Endothelial cell of umbilical vein (primary cell): ENCODE data around the gene PPBP. TPM values are rescaled to one million over a fixed set of nuclear protein-coding genes. Genes with fewer than 3 reads are reported as not detected.

Source experiments
- BruUV-seq: library from RNA; stranded (reverse); fragments of 400-500 nt; replicated peaks from 2 replicates; lab custom pipeline; 2021; lab: Mats Ljungman, UMichigan
- CTCF ChIA-PET: fragments of 300-600, 350-600 bp; sonication (Branson Sonifier 250); formaldehyde crosslinking; loops from one replicate; lab custom pipeline; 2021; ENCODE audit warnings: antibody characterized with exemption, inconsistent platforms; lab: Charles Lee
- POLR2A ChIA-PET: fragments of 300-600, 350-600 bp; sonication (Branson Sonifier 250); formaldehyde crosslinking; loops from one replicate; lab custom pipeline; 2021; ENCODE audit warnings: antibody characterized with exemption, inconsistent platforms; lab: Charles Lee
- DNase-seq: peaks from one replicate; pipeline ENCODE4 v3.0.0-alpha.2; 2011; ENCODE audit warnings: low read depth, low spot score
- FAIRE-seq: peaks from 2 replicates; lab custom pipeline; 2011; peaks lifted over from hg19 to GRCh38; lab: Jason Lieb, UNC
- H2AFZ ChIP-seq: 2 replicates; pipeline ENCODE4 v1.6.0; 2012; ENCODE audit warnings: low read depth, low read length, control low read depth, inconsistent platforms
- H3K27ac ChIP-seq: 2 replicates; pipeline ENCODE4 v1.5.1; 2011; ENCODE audit warnings: low read depth, mild to moderate bottlenecking, control low read depth, low read length, moderate library complexity; ENCODE audit not compliant: insufficient read depth
- H3K27me3 ChIP-seq, 2 experiments: 2 replicates each; pipeline versions ENCODE4 v1.6.0 to v1.6.1; 2011; ENCODE audit warnings: low read length in 2 of 2, mixed read lengths in 1 of 2; ENCODE audit not compliant: control insufficient read depth in 2 of 2, insufficient read depth in 2 of 2
- H3K36me3 ChIP-seq, 2 experiments: 2 replicates in 1 of 2; 3 replicates in 1 of 2; pipeline ENCODE4 v1.5.1; 2011; ENCODE audit warnings: low read length in 2 of 2, mild to moderate bottlenecking in 1 of 2, moderate library complexity in 1 of 2; ENCODE audit not compliant: control insufficient read depth in 2 of 2, insufficient read depth in 2 of 2; ENCODE audit errors: extremely low read depth in 1 of 2
- H3K4me1 ChIP-seq: 3 replicates; pipeline ENCODE4 v1.5.1; 2011; ENCODE audit warnings: mild to moderate bottlenecking, low read length; ENCODE audit not compliant: control insufficient read depth, insufficient read depth; ENCODE audit errors: extremely low read depth
- H3K4me2 ChIP-seq: 2 replicates; pipeline ENCODE4 v1.6.1; 2011; ENCODE audit warnings: low read length, control low read depth, mixed read lengths; ENCODE audit not compliant: insufficient read depth
- H3K4me3 ChIP-seq, 3 experiments: fragments of 200-600 bp in 1 of 3; sonication (generic), shearing (Covaris generic) in 1 of 3; replicated peaks in 1 of 3; 2 replicates each; pipeline ENCODE4 v1.5.1; 2011 to 2016; ENCODE audit warnings: control low read depth in 3 of 3, low read length in 3 of 3, mild to moderate bottlenecking in 2 of 3, inconsistent platforms in 1 of 3, low read depth in 1 of 3, moderate library complexity in 1 of 3; ENCODE audit not compliant: insufficient read depth in 1 of 3
- H3K79me2 ChIP-seq: 2 replicates; pipeline ENCODE4 v1.6.0; 2012; ENCODE audit warnings: low read length, inconsistent platforms; ENCODE audit not compliant: control insufficient read depth, insufficient read depth
- H3K9ac ChIP-seq: replicated peaks from 2 replicates; pipeline ENCODE3; 2011; ENCODE audit warnings: low read length, control low read depth; ENCODE audit not compliant: insufficient read depth; ENCODE audit errors: extremely low read depth
- H3K9me1 ChIP-seq: replicated peaks from 3 replicates; pipeline ENCODE4 v1.6.0; 2011; ENCODE audit warnings: mild to moderate bottlenecking, low read length; ENCODE audit not compliant: control insufficient read depth, insufficient read depth; ENCODE audit errors: extremely low read depth
- H3K9me3 ChIP-seq: replicated peaks from 2 replicates; pipeline ENCODE4 v1.5.1; 2012; ENCODE audit warnings: low read length, inconsistent platforms; ENCODE audit not compliant: control insufficient read depth, insufficient read depth
- H4K20me1 ChIP-seq: replicated peaks from 2 replicates; pipeline ENCODE3; 2011; ENCODE audit warnings: mild to moderate bottlenecking, low read length; ENCODE audit not compliant: control insufficient read depth, insufficient read depth; ENCODE audit errors: extremely low read depth
- EZH2 ChIP-seq: IDR thresholded peaks from 2 replicates; pipeline ENCODE4 v1.6.1; 2012; ENCODE audit warnings: borderline replicate concordance, low read depth, mild to moderate bottlenecking, moderate library complexity, low read length, inconsistent platforms; ENCODE audit not compliant: severe bottlenecking
- FOS ChIP-seq: IDR thresholded peaks from 2 replicates; pipeline ENCODE4 v1.6.1; 2011; ENCODE audit warnings: mild to moderate bottlenecking, low read length, moderate library complexity, borderline replicate concordance; ENCODE audit not compliant: insufficient read depth
- GATA2 ChIP-seq: IDR thresholded peaks from 2 replicates; pipeline ENCODE4 v1.7.0; 2011; ENCODE audit warnings: low read depth, mild to moderate bottlenecking, moderate library complexity, mixed read lengths, low read length; ENCODE audit not compliant: insufficient read length, insufficient read depth
- JUN ChIP-seq: IDR thresholded peaks from 2 replicates; pipeline ENCODE4 v1.6.1; 2011; ENCODE audit warnings: borderline replicate concordance, low read depth; ENCODE audit not compliant: insufficient read length, insufficient read depth
- MYC ChIP-seq: IDR thresholded peaks from one replicate; pipeline ENCODE4 v1.6.1; 2011; ENCODE audit warnings: mild to moderate bottlenecking, low read depth, low read length
- POLR2A ChIP-seq: IDR thresholded peaks from 2 replicates; pipeline ENCODE4 v1.6.1; 2012; ENCODE audit warnings: low read depth, mild to moderate bottlenecking, control low read depth, low read length
- POLR2AphosphoS5 ChIP-seq: IDR thresholded peaks from 2 replicates; pipeline ENCODE4 v1.6.1; 2012; ENCODE audit warnings: low read depth, mild to moderate bottlenecking, control low read depth, low read length, moderate library complexity; ENCODE audit not compliant: insufficient read depth
- dilution Hi-C: fragments of 300-500 bp; cut with MboI; formaldehyde crosslinking; loops from one replicate; pipeline ENCODE4 v1.15.0; 2019; ENCODE audit warnings: low sequenced_read_pairs; ENCODE audit not compliant: extremely low pct_ligation_motif_present
- intact Hi-C: fragments of 100-400 bp; cut with micrococcal nuclease; formaldehyde crosslinking; loops from one replicate; pipeline ENCODE4 v1.10.0; 2022
- polyA plus RNA-seq, 4 experiments: library from polyadenylated mRNA; depleted of rRNA in 3 of 4; stranded (reverse) in 3 of 4; unstranded in 1 of 4; fragments of >200 nt; gene quantifications; 2 replicates each; pipeline versions ENCODE4 v1.2.1 to v1.2.3, GENCODE V29; 2011 to 2012; ENCODE audit warnings: missing spikeins in 1 of 4
- total RNA-seq: library from RNA; stranded (reverse); gene quantifications from 2 replicates; pipeline ENCODE4 v1.2.3, GENCODE V29; 2021
- TF ChIP-seq, protein P1 (sequence below), 2 donors: IDR thresholded peaks; 1 replicate in 1 of 2; 2 replicates in 1 of 2; pipeline ENCODE4 v1.5.1; 2011; ENCODE audit warnings: low read length in 2 of 2, mild to moderate bottlenecking in 2 of 2, moderate library complexity in 2 of 2, control low read depth in 1 of 2, inconsistent platforms in 1 of 2, low read depth in 1 of 2; ENCODE audit not compliant: insufficient read depth in 1 of 2; ENCODE audit errors: extremely low read depth in 1 of 2
- TF ChIP-seq, protein P2 (sequence below): IDR thresholded peaks from 2 replicates; pipeline ENCODE4 v1.6.1; 2011; ENCODE audit not compliant: insufficient read depth, insufficient read length

Gene PPBP
- total and polyA plus RNA-seq, 2 donors (not counting 3 experiments of a cell fraction or from before 2014, with no cell fraction given) = not detected

DNA sequence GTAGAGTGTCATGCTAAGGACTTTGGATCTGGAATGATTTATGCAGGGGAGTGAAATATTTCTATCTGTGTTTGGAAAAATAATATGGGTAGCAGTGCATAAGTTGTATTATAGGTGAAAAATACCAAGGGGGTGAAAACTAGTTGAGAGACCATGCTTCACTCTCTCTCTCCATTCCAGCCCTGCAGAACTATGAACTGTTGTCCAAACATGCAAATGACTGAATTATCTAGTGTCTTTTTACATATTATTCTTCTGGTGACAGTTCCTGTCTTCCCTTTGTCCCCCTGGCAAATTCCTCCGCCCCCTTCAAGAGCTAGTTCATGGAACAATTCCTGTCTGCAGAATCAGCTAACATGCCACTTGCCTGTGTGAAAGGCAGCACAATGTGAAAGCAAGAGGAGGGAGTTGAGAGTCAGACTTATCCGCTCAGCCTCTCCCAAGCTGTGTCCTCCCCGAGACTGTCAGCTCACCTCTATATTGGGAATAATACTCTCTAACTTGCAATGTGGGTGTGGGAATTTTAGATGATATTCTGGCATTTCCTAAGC lies 8.5 kb downstream of the PPBP start:
- H3K9ac ChIP-seq = no peak overlapping the region
- no peaks in the 10 kb centered on the region for H3K36me3 ChIP-seq
- TF ChIP-seq MYC (no peak), FOS (no peak), EZH2 (no peak), POLR2A (no peak), GATA2 (no peak)
- no peaks in the 10 kb centered on the region for H3K27me3 ChIP-seq
- no peak overlapping the region for H2AFZ ChIP-seq
- H3K79me2 ChIP-seq = no peaks in the 10 kb centered on the region
- dilution Hi-C loops (no loop called here), intact Hi-C loops (no loop called here)
- no peak overlapping the region for H3K27ac ChIP-seq
- no peak for DNase-seq
- H3K4me3 ChIP-seq = no peak overlapping the region
- no peak for FAIRE-seq
- POLR2A ChIA-PET = no interaction called here
- CTCF ChIA-PET = interaction anchor here (0.8 kb wide), 1 partner anchor 15 kb away, joined by 3 read pairs; no protein-coding TSS in a partner anchor
- H3K9me3 ChIP-seq = no peaks in the 10 kb centered on the region
- no peaks in the 10 kb centered on the region for H3K4me1 ChIP-seq
- no peaks in the 10 kb centered on the region for H4K20me1 ChIP-seq
- no peaks in the 10 kb centered on the region for H3K9me1 ChIP-seq
- H3K4me2 ChIP-seq = no peak overlapping the region
- no TSS peak for BruUV-seq

DNA sequence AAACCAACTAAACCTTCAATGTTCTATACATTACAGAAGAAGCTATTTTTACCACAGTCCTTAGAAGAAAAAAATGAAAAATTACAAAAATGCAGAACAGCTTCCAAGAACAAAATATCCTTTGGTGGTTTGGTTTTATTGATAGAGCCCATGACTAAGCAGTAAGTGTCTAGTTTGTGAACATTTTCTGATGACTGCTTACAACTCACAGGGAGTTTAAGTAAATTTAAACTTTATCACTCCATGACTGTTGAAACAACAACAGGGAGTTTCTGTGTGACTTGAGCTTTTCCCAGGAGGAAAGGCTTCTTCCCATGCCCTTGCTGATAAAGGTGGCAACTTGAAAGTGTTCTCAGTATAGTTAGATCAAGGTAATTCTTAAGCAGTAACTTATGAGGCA lies 9.1 kb downstream of the PPBP start:
- TF ChIP-seq MYC (no peak), EZH2 (no peak), POLR2AphosphoS5 (no peak), POLR2A (no peak), GATA2 (no peak), FOS (no peak), JUN (no peak)
- TF ChIP-seq, protein P1, sequence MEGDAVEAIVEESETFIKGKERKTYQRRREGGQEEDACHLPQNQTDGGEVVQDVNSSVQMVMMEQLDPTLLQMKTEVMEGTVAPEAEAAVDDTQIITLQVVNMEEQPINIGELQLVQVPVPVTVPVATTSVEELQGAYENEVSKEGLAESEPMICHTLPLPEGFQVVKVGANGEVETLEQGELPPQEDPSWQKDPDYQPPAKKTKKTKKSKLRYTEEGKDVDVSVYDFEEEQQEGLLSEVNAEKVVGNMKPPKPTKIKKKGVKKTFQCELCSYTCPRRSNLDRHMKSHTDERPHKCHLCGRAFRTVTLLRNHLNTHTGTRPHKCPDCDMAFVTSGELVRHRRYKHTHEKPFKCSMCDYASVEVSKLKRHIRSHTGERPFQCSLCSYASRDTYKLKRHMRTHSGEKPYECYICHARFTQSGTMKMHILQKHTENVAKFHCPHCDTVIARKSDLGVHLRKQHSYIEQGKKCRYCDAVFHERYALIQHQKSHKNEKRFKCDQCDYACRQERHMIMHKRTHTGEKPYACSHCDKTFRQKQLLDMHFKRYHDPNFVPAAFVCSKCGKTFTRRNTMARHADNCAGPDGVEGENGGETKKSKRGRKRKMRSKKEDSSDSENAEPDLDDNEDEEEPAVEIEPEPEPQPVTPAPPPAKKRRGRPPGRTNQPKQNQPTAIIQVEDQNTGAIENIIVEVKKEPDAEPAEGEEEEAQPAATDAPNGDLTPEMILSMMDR (IDR thresholded peaks at IDR 0.05; ENCODE audit: extremely low read depth in 1 of 2, insufficient read depth in 1 of 2, low read depth in 1 of 2, low read length in 2 of 2) = no peak
- TF ChIP-seq, protein P2, sequence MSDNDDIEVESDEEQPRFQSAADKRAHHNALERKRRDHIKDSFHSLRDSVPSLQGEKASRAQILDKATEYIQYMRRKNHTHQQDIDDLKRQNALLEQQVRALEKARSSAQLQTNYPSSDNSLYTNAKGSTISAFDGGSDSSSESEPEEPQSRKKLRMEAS = no peak
- POLR2A ChIA-PET = no interaction called here
- H3K9ac ChIP-seq = no peak overlapping the region
- no peaks in the 10 kb centered on the region for H3K79me2 ChIP-seq
- dilution Hi-C loops = no loop called here
- no peak overlapping the region for H3K27ac ChIP-seq
- no peaks in the 10 kb centered on the region for H3K36me3 ChIP-seq
- no peak overlapping the region for H3K4me3 ChIP-seq
- no peaks in the 10 kb centered on the region for H3K9me3 ChIP-seq
- no peak overlapping the region for H3K4me2 ChIP-seq
- H3K27me3 ChIP-seq = no peaks in the 10 kb centered on the region
- CTCF ChIA-PET = interaction anchor here (0.7 to 0.8 kb wide), 2 partner anchors 14 to 16 kb away, joined by 3 read pairs; no protein-coding TSS in a partner anchor
- no peaks in the 10 kb centered on the region for H3K4me1 ChIP-seq
- no peak overlapping the region for H2AFZ ChIP-seq
- peak; percentile 42 for FAIRE-seq
- no peaks in the 10 kb centered on the region for H4K20me1 ChIP-seq
- BruUV-seq = no TSS peak
- intact Hi-C loops = no loop called here
- DNase-seq = no peak
- H3K9me1 ChIP-seq = no peaks in the 10 kb centered on the region
